ENCODE data around the gene EEIG2. TPM values are rescaled to one million over a fixed set of nuclear protein-coding genes. Genes with fewer than 3 reads are reported as not detected.
"Not testable (repeated sequence)": the region's sequence is repeated elsewhere in the genome, so short reads cannot be mapped to it uniquely, and the experiment has no call there.

The EEIG2 gene
- total RNA-seq, 2 donors from 2014 or later, result 12.4 to 20.3 TPM

- no peaks in the 10 kb centered on the region for H3K36me3 ChIP-seq
- H3K27ac ChIP-seq, result no peak overlapping the region
- no peaks in the 10 kb centered on the region for H3K27me3 ChIP-seq (replicated peaks; ENCODE audit: insufficient read depth)
- TF ChIP-seq POLR2A (IDR thresholded peaks at IDR 0.05) (no peak), POLR2AphosphoS5 (IDR thresholded peaks at IDR 0.05) (no peak), CTCF (IDR thresholded peaks at IDR 0.05) (no peak)
- H3K4me1 ChIP-seq (replicated peaks), result no peaks in the 10 kb centered on the region
- no peak for DNase-seq (ENCODE audit: low spot score)
- H3K9me3 ChIP-seq, result no peaks in the 10 kb centered on the region
- H3K4me3 ChIP-seq, result no peak overlapping the region
- intact Hi-C loops (cut with DNase I), result no loop called here
- WGBS, result 20% methylated on average over 1 of the region's 1 CpG
These were observed 21.9 kb upstream of the EEIG2 start for GRCh38 chr1:108537976-108538375.

- WGBS, result 89% methylated on average over 1 of the region's 1 CpG
- intact Hi-C loops (cut with DNase I), result no loop called here
- H3K36me3 ChIP-seq, result no peaks in the 10 kb centered on the region
- TF ChIP-seq POLR2A (IDR thresholded peaks at IDR 0.05), result no peak
- TF ChIP-seq POLR2AphosphoS5 (IDR thresholded peaks at IDR 0.05), result no peak
- no peak for TF ChIP-seq CTCF (IDR thresholded peaks at IDR 0.05)
- H3K4me3 ChIP-seq, result no peak overlapping the region
- no peak for DNase-seq (ENCODE audit: low spot score)
- no peaks in the 10 kb centered on the region for H3K27me3 ChIP-seq (replicated peaks; ENCODE audit: insufficient read depth)
- H3K4me1 ChIP-seq (replicated peaks), result no peaks in the 10 kb centered on the region
- no peak overlapping the region for H3K27ac ChIP-seq
- no peaks in the 10 kb centered on the region for H3K9me3 ChIP-seq
These were observed 18.9 kb upstream of the EEIG2 start for GRCh38 chr1:108540977-108541376.

- H3K27ac ChIP-seq, result no peak overlapping the region
- no peak for TF ChIP-seq POLR2AphosphoS5 (IDR thresholded peaks at IDR 0.05)
- TF ChIP-seq CTCF (IDR thresholded peaks at IDR 0.05), result no peak
- no peak for TF ChIP-seq POLR2A (IDR thresholded peaks at IDR 0.05)
- no peak overlapping the region for H3K4me3 ChIP-seq
- intact Hi-C loops (cut with DNase I), result no loop called here
- no peaks in the 10 kb centered on the region for H3K4me1 ChIP-seq (replicated peaks)
- no peak for DNase-seq (ENCODE audit: low spot score)
- WGBS, result 84% methylated on average over 2 of the region's 2 CpGs
- no peaks in the 10 kb centered on the region for H3K36me3 ChIP-seq
- no peaks in the 10 kb centered on the region for H3K9me3 ChIP-seq
- H3K27me3 ChIP-seq (replicated peaks; ENCODE audit: insufficient read depth), result no peaks in the 10 kb centered on the region
These were observed 18.0 kb upstream of the EEIG2 start for GRCh38 chr1:108541861-108542260.

- H3K4me1 ChIP-seq (replicated peaks); DNase-seq (ENCODE audit: low spot score); H3K27me3 ChIP-seq (replicated peaks; ENCODE audit: insufficient read depth); H3K36me3 ChIP-seq; intact Hi-C loops (cut with DNase I); H3K4me3 ChIP-seq; H3K9me3 ChIP-seq; H3K27ac ChIP-seq: not testable (repeated sequence)
- WGBS, result 99% methylated on average over 4 of the region's 4 CpGs
These were observed 12.4 kb upstream of the EEIG2 start for GRCh38 chr1:108547493-108547892.

- Histone ChIP-seq H3K36me3 (no peaks in the 10 kb centered on the region), H3K4me3 (no peak overlapping the region), H3K27me3 (replicated peaks; ENCODE audit: insufficient read depth) (no peaks in the 10 kb centered on the region), H3K4me1 (replicated peaks) (no peaks in the 10 kb centered on the region), H3K9me3 (no peaks in the 10 kb centered on the region), H3K27ac (no peak overlapping the region)
- DNase-seq (ENCODE audit: low spot score), result no peak
- intact Hi-C loops (cut with DNase I), result no loop called here
- WGBS, result 94% methylated on average over 2 of the region's 2 CpGs
- TF ChIP-seq POLR2AphosphoS5 (IDR thresholded peaks at IDR 0.05), result no peak
- TF ChIP-seq CTCF (IDR thresholded peaks at IDR 0.05), result no peak
- TF ChIP-seq POLR2A (IDR thresholded peaks at IDR 0.05), result no peak
These were observed 8.6 kb upstream of the EEIG2 start for GRCh38 chr1:108551137-108551862.

Data from prostate gland (tissue), 2 donors.